CD4-positive, alpha-beta T cell treated with Interleukin-10 for 1 hour (primary cell): ENCODE results near the gene COA7.
"Not testable (repeated sequence)": the region's sequence is repeated elsewhere in the genome, so short reads cannot be mapped to it uniquely, and the experiment has no call there.

Experiments used
- DNase-seq: peaks from one replicate; pipeline ENCODE4 v3.0.0-alpha.2; 2020

Gene COA7

GRCh38 chr1:52702886-52703787 is 5.0 kb upstream of the COA7 start:
- DNase-seq, result peak; percentile 90

GRCh38 chr1:52695627-52696026 is 2.5 kb downstream of the COA7 start:
- no peak for DNase-seq

- no peak for DNase-seq
These were observed 4.3 kb downstream of the COA7 start for GRCh38 chr1:52693843-52694242.

- not testable (repeated sequence) for DNase-seq
These were observed 4.8 kb downstream of the COA7 start for GRCh38 chr1:52693351-52693750.

- no peak for DNase-seq
These were observed 5.5 kb downstream of the COA7 start for GRCh38 chr1:52692697-52693096.

GRCh38 chr1:52691821-52692220 is 6.3 kb downstream of the COA7 start:
- no peak for DNase-seq

- DNase-seq, result no peak
These were observed 11.3 kb downstream of the COA7 start for GRCh38 chr1:52686830-52687229.

- DNase-seq, result peak; percentile 83
These were observed 11.8 kb downstream of the COA7 start for GRCh38 chr1:52686261-52686751.

GRCh38 chr1:52684545-52684944 is 13.6 kb downstream of the COA7 start:
- DNase-seq, result no peak

GRCh38 chr1:52683367-52683940 is 14.7 kb downstream of the COA7 start:
- no peak for DNase-seq

- DNase-seq, result no peak
These were observed 17.0 kb downstream of the COA7 start for GRCh38 chr1:52681136-52681535.

- DNase-seq, result no peak
These were observed 17.8 kb downstream of the COA7 start for GRCh38 chr1:52680353-52680752.

GRCh38 chr1:52679498-52679897 is 18.6 kb downstream of the COA7 start:
- DNase-seq, result no peak

GRCh38 chr1:52679048-52679447 is 19.1 kb downstream of the COA7 start:
- DNase-seq, result no peak

- DNase-seq, result no peak
These were observed 20.9 kb downstream of the COA7 start for GRCh38 chr1:52677076-52677806.

- DNase-seq, result no peak
These were observed 21.8 kb downstream of the COA7 start for GRCh38 chr1:52676249-52676903.

- no peak for DNase-seq
These were observed 23.4 kb downstream of the COA7 start for GRCh38 chr1:52674497-52675384.

GRCh38 chr1:52673513-52673912 is 24.6 kb downstream of the COA7 start:
- no peak for DNase-seq

GRCh38 chr1:52672946-52673345 is 25.2 kb downstream of the COA7 start:
- no peak for DNase-seq

GRCh38 chr1:52670604-52671003 is 27.5 kb downstream of the COA7 start:
- no peak for DNase-seq

- DNase-seq, result no peak
These were observed 28.5 kb downstream of the COA7 start for GRCh38 chr1:52669696-52670095.

GRCh38 chr1:52668711-52669110 is 29.4 kb downstream of the COA7 start:
- no peak for DNase-seq
